SK-N-SH (cell line): ENCODE measurements around the gene CPLANE2. TPM values are rescaled to one million over a fixed set of nuclear protein-coding genes. Genes with fewer than 3 reads are reported as not detected.
A peak's percentile ranks its signal among the peaks of the same experiment; 100 is the strongest.

Source experiments
- CTCF ChIA-PET: fragments of 300-600, 350-600 bp; formaldehyde crosslinking; extraction: SDS; loops from one replicate; lab custom pipeline; 2021; lab: Yijun Ruan, JAX
- POLR2A ChIA-PET: fragments of 350-600 bp; sonication (Branson Sonifier 250); formaldehyde crosslinking; extraction: SDS; loops from one replicate; lab custom pipeline; 2020; ENCODE audit warnings: antibody characterized with exemption, inconsistent platforms; lab: Yijun Ruan, JAX
- DNase-seq: peaks from one replicate; pipeline ENCODE4 v3.0.0; 2012
- H2AFZ ChIP-seq: fragments of 200-600 bp; sonication (generic); 2 replicates; pipeline ENCODE4 v1.8.1; 2016; ENCODE audit warnings: antibody characterized with exemption, mild to moderate bottlenecking, low read depth
- H3F3A ChIP-seq: fragments of 200-600 bp; sonication (generic); replicated peaks from 2 replicates; pipeline ENCODE3; 2016; ENCODE audit warnings: antibody characterized with exemption, mild to moderate bottlenecking; ENCODE audit not compliant: insufficient read depth
- H3K27ac ChIP-seq, 2 experiments: fragments of 200-500 bp in 1 of 2; fragments of 200-600 bp in 1 of 2; sonication (Bioruptor generic) in 1 of 2; sonication (generic), shearing (Covaris generic) in 1 of 2; 2 replicates each; pipeline versions ENCODE4 v1.5.1 to v1.6.1; 2014 to 2016; ENCODE audit warnings: low read depth in 2 of 2, inconsistent platforms in 1 of 2, low read length in 1 of 2, mild to moderate bottlenecking in 1 of 2, mixed read lengths in 1 of 2
- H3K27me3 ChIP-seq: fragments of 200-600 bp; sonication (generic), shearing (Covaris generic); 2 replicates; pipeline ENCODE4 v1.6.1; 2016; ENCODE audit warnings: mixed run types; ENCODE audit not compliant: insufficient read depth
- H3K36me3 ChIP-seq, 2 experiments: fragments of 200-500 bp in 1 of 2; fragments of 200-600 bp in 1 of 2; sonication (Bioruptor generic) in 1 of 2; sonication (generic) in 1 of 2; replicated peaks in 1 of 2; 2 replicates each; pipeline versions ENCODE3 to v1.5.1; 2014 to 2016; ENCODE audit warnings: low read length in 1 of 2, mild to moderate bottlenecking in 1 of 2; ENCODE audit not compliant: insufficient read depth in 2 of 2, control insufficient read depth in 1 of 2
- H3K4me1 ChIP-seq, 2 experiments: fragments of 200-500 bp in 1 of 2; fragments of 200-600 bp in 1 of 2; sonication (Bioruptor generic) in 1 of 2; sonication (generic), shearing (Covaris generic) in 1 of 2; 2 replicates each; pipeline versions ENCODE4 v1.5.1 to v1.6.1; 2014 to 2016; ENCODE audit warnings: low read depth in 1 of 2, low read length in 1 of 2, mixed run types in 1 of 2; ENCODE audit not compliant: insufficient read depth in 2 of 2, control insufficient read depth in 1 of 2
- H3K4me2 ChIP-seq: fragments of 200-600 bp; sonication (generic), shearing (Covaris generic); 2 replicates; pipeline ENCODE4 v1.6.1; 2017; ENCODE audit warnings: mixed run types
- H3K4me3 ChIP-seq, 2 experiments: fragments of 200-500 bp in 1 of 2; fragments of 200-600 bp in 1 of 2; sonication (Bioruptor generic) in 1 of 2; sonication (generic), shearing (Covaris generic) in 1 of 2; 2 replicates each; pipeline versions ENCODE4 v1.5.1 to v1.8.1; 2014 to 2016; ENCODE audit warnings: low read depth in 2 of 2, inconsistent platforms in 1 of 2, low read length in 1 of 2, mild to moderate bottlenecking in 1 of 2, mixed read lengths in 1 of 2, moderate library complexity in 1 of 2
- H3K79me2 ChIP-seq: fragments of 200-600 bp; sonication (generic); 2 replicates; pipeline ENCODE4 v1.8.1; 2017; ENCODE audit warnings: mild to moderate bottlenecking; ENCODE audit not compliant: insufficient read depth
- H3K9ac ChIP-seq: fragments of 200-600 bp; sonication (generic); 2 replicates; pipeline ENCODE4 v1.6.1; 2017; ENCODE audit warnings: mixed run types
- H3K9me2 ChIP-seq: fragments of 200-600 bp; sonication (generic); 2 replicates; pipeline ENCODE4 v1.6.1; 2017; ENCODE audit warnings: mixed run types
- H3K9me3 ChIP-seq: fragments of 200-600 bp; sonication (generic); 2 replicates; pipeline ENCODE4 v1.6.1; 2017; ENCODE audit warnings: mixed run types, mild to moderate bottlenecking, moderate library complexity
- H4K20me1 ChIP-seq: fragments of 200-600 bp; sonication (generic); 2 replicates; pipeline ENCODE4 v1.6.1; 2017; ENCODE audit warnings: mild to moderate bottlenecking, mixed run types; ENCODE audit not compliant: insufficient read depth
- ELF1 ChIP-seq: IDR thresholded peaks from 2 replicates; pipeline ENCODE4 v1.4.0; 2012
- EP300 ChIP-seq, 2 experiments: IDR thresholded peaks; 2 replicates each; pipeline versions ENCODE4 v1.4.0 to v1.6.1; 2012; ENCODE audit warnings: borderline replicate concordance in 1 of 2, low read depth in 1 of 2, low read length in 1 of 2
- EZH2phosphoT487 ChIP-seq: fragments of 200-600 bp; sonication (generic); IDR thresholded peaks from 2 replicates; pipeline ENCODE4 v1.6.1; 2017; ENCODE audit warnings: low read depth, mixed run types, mild to moderate bottlenecking, antibody characterized with exemption, moderate library complexity, borderline replicate concordance
- FOXM1 ChIP-seq: IDR thresholded peaks from 2 replicates; pipeline ENCODE4 v1.4.0; 2012; ENCODE audit warnings: low read depth, mild to moderate bottlenecking
- GABPA ChIP-seq: IDR thresholded peaks from 2 replicates; pipeline ENCODE4 v1.4.0; 2012; ENCODE audit warnings: low read depth, mild to moderate bottlenecking
- GATA2 ChIP-seq: sonication (generic); formaldehyde crosslinking; IDR thresholded peaks from 2 replicates; pipeline ENCODE4 v1.5.0; 2020; ENCODE audit warnings: mild to moderate bottlenecking, missing genetic modification reagents
- JUND ChIP-seq: IDR thresholded peaks from 2 replicates; pipeline ENCODE4 v1.4.0; 2012
- MXI1 ChIP-seq: IDR thresholded peaks from 2 replicates; pipeline ENCODE4 v1.6.1; 2012; ENCODE audit warnings: mild to moderate bottlenecking, low read depth, low read length, improper control_type of control experiment
- NFIC ChIP-seq: IDR thresholded peaks from 2 replicates; pipeline ENCODE4 v1.4.0; 2012; ENCODE audit warnings: borderline replicate concordance
- NRF1 ChIP-seq: IDR thresholded peaks from 2 replicates; pipeline ENCODE4 v1.6.1; 2012; ENCODE audit warnings: low read depth, mild to moderate bottlenecking, low read length
- POLR2AphosphoS5 ChIP-seq: IDR thresholded peaks from 2 replicates; pipeline ENCODE4 v1.6.1; 2012; ENCODE audit warnings: low read depth, low read length
- RCOR1 ChIP-seq: fragments of 150-350 bp; IDR thresholded peaks from 2 replicates; pipeline ENCODE4 v1.6.1; 2017; ENCODE audit warnings: antibody characterized with exemption, low read length
- RFX5 ChIP-seq: IDR thresholded peaks from 2 replicates; pipeline ENCODE4 v1.6.1; 2012; ENCODE audit warnings: mild to moderate bottlenecking, improper control_type of control experiment, low read length
- SMC3 ChIP-seq: IDR thresholded peaks from 2 replicates; pipeline ENCODE4 v1.6.1; 2012; ENCODE audit warnings: low read depth, low read length, improper control_type of control experiment
- TAF1 ChIP-seq: IDR thresholded peaks from 2 replicates; pipeline ENCODE4 v1.6.1; 2012; ENCODE audit warnings: low read depth, mild to moderate bottlenecking, low read length, moderate library complexity, borderline replicate concordance
- TCF12 ChIP-seq: IDR thresholded peaks from 2 replicates; pipeline ENCODE4 v1.4.0; 2012
- TEAD4 ChIP-seq: IDR thresholded peaks from 2 replicates; pipeline ENCODE4 v1.4.0; 2012; ENCODE audit warnings: mild to moderate bottlenecking, borderline replicate concordance; ENCODE audit not compliant: insufficient read depth
- YY1 ChIP-seq: IDR thresholded peaks from 2 replicates; pipeline ENCODE4 v1.4.0; 2012; ENCODE audit warnings: low read depth, mild to moderate bottlenecking
- WGBS: methylation state at CpG from one replicate; pipeline ENCODE4 v1.1.6; 2017; ENCODE audit warnings: low lambda C conversion rate; 5-methylcytosine and 5-hydroxymethylcytosine counted together
- polyA plus RNA-seq, 3 experiments: library from polyadenylated mRNA; depleted of rRNA; stranded (reverse); fragments of >200 nt; gene quantifications; 2 replicates each; pipeline ENCODE4 v1.2.3, GENCODE V29; 2012
- TF ChIP-seq, protein P1 (sequence below): IDR thresholded peaks from 2 replicates; pipeline ENCODE4; 2012
- TF ChIP-seq, protein P2 (sequence below): fragments of 200-600 bp; sonication (generic); IDR thresholded peaks from 2 replicates; pipeline ENCODE4 v1.6.1; 2017; ENCODE audit warnings: antibody characterized with exemption, mild to moderate bottlenecking, moderate library complexity
- TF ChIP-seq, protein P3 (sequence below): IDR thresholded peaks from 2 replicates; pipeline ENCODE4 v1.4.0; 2012; ENCODE audit warnings: low read depth
- TF ChIP-seq, protein P4 (sequence below): IDR thresholded peaks from 2 replicates; pipeline ENCODE4 v1.4.0; 2012; ENCODE audit warnings: low read depth, borderline replicate concordance

The CPLANE2 gene
- polyA plus RNA-seq, 1 of the 3 experiments (the other 2 are of a cell fraction): 8.6 TPM

DNA sequence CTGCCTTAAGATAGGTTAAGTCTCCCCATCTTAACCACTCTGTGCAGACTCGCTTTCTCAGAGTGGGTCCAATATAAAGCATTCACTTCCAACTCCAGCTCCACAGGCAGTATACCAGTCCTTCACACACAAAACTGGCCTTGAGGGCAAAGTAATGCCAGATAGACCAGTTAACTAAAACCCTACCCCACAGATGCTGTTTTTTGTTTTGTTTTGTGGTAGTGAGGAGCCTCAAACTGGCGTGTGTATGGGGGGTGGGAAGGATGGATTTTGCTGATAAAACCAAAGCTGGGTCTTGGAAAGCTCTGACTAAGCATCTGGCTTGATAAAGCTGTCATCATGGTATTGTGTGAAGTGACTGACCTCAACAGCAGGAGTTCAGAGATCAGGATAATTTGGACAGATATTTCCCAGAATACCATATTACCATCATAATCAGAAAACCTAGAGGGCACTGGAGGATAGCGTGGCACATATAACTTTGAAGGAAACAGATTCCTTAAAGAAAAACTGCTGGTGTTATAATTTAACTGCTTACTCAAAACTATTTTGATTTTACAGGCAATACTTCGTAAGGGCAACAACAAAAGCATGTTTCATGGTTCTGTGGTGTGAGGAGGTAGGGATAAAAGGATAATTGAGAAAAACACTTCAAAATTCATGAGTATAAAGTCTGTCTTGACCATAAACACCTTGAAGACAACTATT is 29.6 kb upstream of the CPLANE2 start:
- DNase-seq: peak; percentile 59
- no peak overlapping the region for H2AFZ ChIP-seq
- WGBS: 85% methylated on average over 4 of the region's 4 CpGs
- peak overlapping the region; percentile 59 to 60; a peak in 3 of 4 replicates for H3K27ac ChIP-seq
- no peaks in the 10 kb centered on the region for H3K9me3 ChIP-seq
- POLR2A ChIA-PET: no interaction called here
- TF ChIP-seq JUND (no peak), EP300 (IDR thresholded peaks at IDR 0.05; ENCODE audit: borderline replicate concordance in 1 of 2, low read depth in 1 of 2, low read length in 1 of 2) (peak in 1 of 2 experiments; percentile 66; a peak in 1 of 4 replicates), GABPA (no peak), POLR2AphosphoS5 (no peak), NFIC (no peak), TEAD4 (no peak), YY1 (no peak), GATA2 (CRISPR knock-in tag) (peak; percentile 66), RCOR1 (peak; percentile 52), FOXM1 (no peak), RFX5 (no peak), TCF12 (peak; percentile 37)
- TF ChIP-seq, protein P1, sequence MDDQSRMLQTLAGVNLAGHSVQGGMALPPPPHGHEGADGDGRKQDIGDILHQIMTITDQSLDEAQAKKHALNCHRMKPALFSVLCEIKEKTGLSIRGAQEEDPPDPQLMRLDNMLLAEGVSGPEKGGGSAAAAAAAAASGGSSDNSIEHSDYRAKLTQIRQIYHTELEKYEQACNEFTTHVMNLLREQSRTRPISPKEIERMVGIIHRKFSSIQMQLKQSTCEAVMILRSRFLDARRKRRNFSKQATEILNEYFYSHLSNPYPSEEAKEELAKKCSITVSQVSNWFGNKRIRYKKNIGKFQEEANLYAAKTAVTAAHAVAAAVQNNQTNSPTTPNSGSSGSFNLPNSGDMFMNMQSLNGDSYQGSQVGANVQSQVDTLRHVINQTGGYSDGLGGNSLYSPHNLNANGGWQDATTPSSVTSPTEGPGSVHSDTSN: no peak
- TF ChIP-seq, protein P2, sequence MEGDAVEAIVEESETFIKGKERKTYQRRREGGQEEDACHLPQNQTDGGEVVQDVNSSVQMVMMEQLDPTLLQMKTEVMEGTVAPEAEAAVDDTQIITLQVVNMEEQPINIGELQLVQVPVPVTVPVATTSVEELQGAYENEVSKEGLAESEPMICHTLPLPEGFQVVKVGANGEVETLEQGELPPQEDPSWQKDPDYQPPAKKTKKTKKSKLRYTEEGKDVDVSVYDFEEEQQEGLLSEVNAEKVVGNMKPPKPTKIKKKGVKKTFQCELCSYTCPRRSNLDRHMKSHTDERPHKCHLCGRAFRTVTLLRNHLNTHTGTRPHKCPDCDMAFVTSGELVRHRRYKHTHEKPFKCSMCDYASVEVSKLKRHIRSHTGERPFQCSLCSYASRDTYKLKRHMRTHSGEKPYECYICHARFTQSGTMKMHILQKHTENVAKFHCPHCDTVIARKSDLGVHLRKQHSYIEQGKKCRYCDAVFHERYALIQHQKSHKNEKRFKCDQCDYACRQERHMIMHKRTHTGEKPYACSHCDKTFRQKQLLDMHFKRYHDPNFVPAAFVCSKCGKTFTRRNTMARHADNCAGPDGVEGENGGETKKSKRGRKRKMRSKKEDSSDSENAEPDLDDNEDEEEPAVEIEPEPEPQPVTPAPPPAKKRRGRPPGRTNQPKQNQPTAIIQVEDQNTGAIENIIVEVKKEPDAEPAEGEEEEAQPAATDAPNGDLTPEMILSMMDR: no peak
- H3K4me1 ChIP-seq: peaks cover 9 to 18% of the 10 kb centered on the region in 2 experiments
- H3K9me2 ChIP-seq: no peaks in the 10 kb centered on the region
- H3F3A ChIP-seq: peaks cover 11% of the 10 kb centered on the region
- H3K27me3 ChIP-seq: no peaks in the 10 kb centered on the region
- 0 out of 2 replicates have a peak, but pooled peaks cover 6% of the 10 kb centered on the region for H4K20me1 ChIP-seq
- H3K9ac ChIP-seq: no peak overlapping the region
- peaks cover 41% of the 10 kb centered on the region for H3K79me2 ChIP-seq
- CTCF ChIA-PET: interaction anchor here (1.0 to 1.7 kb wide), 3 partner anchors 8 to 86 kb away, joined by 3 to 4 read pairs (median 4); partner anchors contain the start of gene FBXO42
- H3K4me2 ChIP-seq: no peak overlapping the region
- H3K4me3 ChIP-seq: no peak overlapping the region
- no peaks in the 10 kb centered on the region for H3K36me3 ChIP-seq

DNA sequence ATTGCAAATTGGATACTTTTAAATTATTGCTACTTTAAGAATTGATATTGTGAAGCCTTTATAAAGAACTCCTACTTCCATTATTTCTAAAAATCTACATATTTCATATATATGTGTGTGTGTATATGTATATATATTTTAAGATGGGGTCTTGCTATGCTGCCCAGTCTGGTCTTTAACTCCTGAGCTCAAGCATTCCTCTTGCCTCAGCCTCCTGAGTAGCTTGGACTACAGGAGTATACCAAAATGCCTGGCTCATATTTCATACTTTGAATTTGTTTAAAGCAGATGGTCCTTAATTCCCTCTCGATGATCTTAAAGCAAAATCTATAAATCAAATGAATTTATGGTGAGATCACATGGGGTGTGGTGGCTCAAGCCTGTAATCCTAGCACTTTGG is 25.1 kb upstream of the CPLANE2 start:
- Histone ChIP-seq H4K20me1 (0 out of 2 replicates have a peak, but pooled peaks cover under 1% of the 10 kb centered on the region), H3K4me3 (no peak overlapping the region), H3K9me3 (no peaks in the 10 kb centered on the region), H3K27ac (no peak overlapping the region), H3K9ac (no peak overlapping the region), H3K4me2 (no peak overlapping the region), H3K79me2 (peaks cover 46% of the 10 kb centered on the region), H3F3A (peaks cover 20% of the 10 kb centered on the region), H3K9me2 (no peaks in the 10 kb centered on the region), H3K36me3 (no peaks in the 10 kb centered on the region), H2AFZ (no peak overlapping the region), H3K4me1 (peaks cover 5 to 12% of the 10 kb centered on the region in 2 experiments), H3K27me3 (no peaks in the 10 kb centered on the region)
- ChIA-PET POLR2A (no interaction called here), CTCF (interaction anchor here (0.7 to 2.1 kb wide), 2 partner anchors 15 to 18 kb away, joined by 5 to 7 read pairs; no protein-coding TSS in a partner anchor)
- no peak for DNase-seq
- TF ChIP-seq FOXM1 (no peak), ELF1 (no peak), GABPA (no peak), NRF1 (no peak), TCF12 (no peak), TAF1 (no peak), TEAD4 (no peak), JUND (no peak), EZH2phosphoT487 (no peak), SMC3 (no peak), YY1 (no peak), NFIC (no peak), EP300 (IDR thresholded peaks at IDR 0.05; ENCODE audit: borderline replicate concordance in 1 of 2, low read depth in 1 of 2, low read length in 1 of 2) (no peak), MXI1 (no peak)
- TF ChIP-seq, protein P2: no peak
- TF ChIP-seq, protein P3, sequence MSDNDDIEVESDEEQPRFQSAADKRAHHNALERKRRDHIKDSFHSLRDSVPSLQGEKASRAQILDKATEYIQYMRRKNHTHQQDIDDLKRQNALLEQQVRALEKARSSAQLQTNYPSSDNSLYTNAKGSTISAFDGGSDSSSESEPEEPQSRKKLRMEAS: no peak
- TF ChIP-seq, protein P4, sequence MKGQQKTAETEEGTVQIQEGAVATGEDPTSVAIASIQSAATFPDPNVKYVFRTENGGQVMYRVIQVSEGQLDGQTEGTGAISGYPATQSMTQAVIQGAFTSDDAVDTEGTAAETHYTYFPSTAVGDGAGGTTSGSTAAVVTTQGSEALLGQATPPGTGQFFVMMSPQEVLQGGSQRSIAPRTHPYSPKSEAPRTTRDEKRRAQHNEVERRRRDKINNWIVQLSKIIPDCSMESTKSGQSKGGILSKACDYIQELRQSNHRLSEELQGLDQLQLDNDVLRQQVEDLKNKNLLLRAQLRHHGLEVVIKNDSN: no peak
- WGBS: 100% methylated on average over 1 of the region's 1 CpG
